Upper lobe of left lung (tissue), 6 donors: ENCODE results near the gene SEMA5A. TPM values are rescaled to one million over a fixed set of nuclear protein-coding genes. Genes with fewer than 3 reads are reported as not detected.

Source experiments
- ATAC-seq, 2 donors: fragments of 200-7000 bp; cut with Tn5 transposase; one replicate each; pipeline ENCODE4 v1.9.1; 2022; ENCODE audit warnings: mild to moderate bottlenecking in 2 of 2, moderate library complexity in 2 of 2; ENCODE audit not compliant: low FRiP score in 2 of 2
- DNase-seq, 2 donors: peaks; one replicate each; pipeline ENCODE4 v3.0.0-alpha.2; 2019 to 2020
- H3K27ac ChIP-seq, 4 donors: fragments of 200-600 bp; sonication (generic); one replicate each; pipeline ENCODE4 v1.5.1; 2016 to 2019
- H3K27me3 ChIP-seq, 4 donors: fragments of 200-600 bp; sonication (generic); one replicate each; pipeline ENCODE4 v1.5.1; 2017 to 2019
- H3K36me3 ChIP-seq, 4 donors: fragments of 200-600 bp; sonication (generic); one replicate each; pipeline ENCODE4 v1.5.1; 2016 to 2019
- H3K4me1 ChIP-seq, 4 donors: fragments of 200-600 bp; sonication (generic); one replicate each; pipeline ENCODE4 v1.5.1; 2018 to 2019
- H3K4me3 ChIP-seq, 4 donors: fragments of 200-600 bp; sonication (generic); one replicate each; pipeline ENCODE4 v1.5.1; 2017 to 2019; ENCODE audit warnings: mild to moderate bottlenecking in 2 of 4, moderate library complexity in 1 of 4
- H3K9me3 ChIP-seq, 4 donors: fragments of 200-600 bp; sonication (generic); one replicate each; pipeline ENCODE4 v1.5.1; 2018 to 2019
- EP300 ChIP-seq, 4 donors: sonication (generic); formaldehyde crosslinking; IDR thresholded peaks; one replicate each; pipeline ENCODE4 v1.5.1; 2017; ENCODE audit warnings: antibody characterized with exemption in 4 of 4, control low read depth in 2 of 4
- POLR2A ChIP-seq, 4 donors: fragments of 450-650 bp; IDR thresholded peaks; one replicate each; pipeline ENCODE4 v1.5.1; 2016 to 2017; ENCODE audit warnings: antibody characterized with exemption in 4 of 4, mild to moderate bottlenecking in 2 of 4
- POLR2AphosphoS5 ChIP-seq, 2 donors: sonication (generic); formaldehyde crosslinking; IDR thresholded peaks; one replicate each; pipeline ENCODE4 v1.5.1; 2017; ENCODE audit warnings: antibody characterized with exemption in 2 of 2
- WGBS, 2 donors: methylation state at CpG; one replicate each; pipeline ENCODE4 v1.1.5; 2017 to 2018; 5-methylcytosine and 5-hydroxymethylcytosine counted together
- total RNA-seq, 6 donors: library from RNA; depleted of rRNA in 4 of 6; stranded (reverse); fragments of >200 nt in 4 of 6; gene quantifications; one replicate each; pipeline versions ENCODE4 v1.1.0 to v1.2.1, GENCODE V29; 2016 to 2021
- TF ChIP-seq, protein P1 (sequence below), 6 experiments: fragments of 450-650 bp in 4 of 6; fragments of 200-600 bp in 2 of 6; sonication (generic) in 2 of 6; IDR thresholded peaks; one replicate each; pipeline ENCODE4 v1.5.1; 2016 to 2019; ENCODE audit warnings: antibody characterized with exemption in 6 of 6
- donor health status: DM: no; HTN: no; CAD: no; lungs with moderate emphysema.
- donor health status: DM: no; HTN: yes; CAD: no; lungs with severe emphysema.

SEMA5A gene
- total RNA-seq, 6 donors from 2014 or later: 5.2 to 40.5 (median 27.5) TPM

GRCh38 chr5:9438596-9439354 is 107.1 kb downstream of the SEMA5A start:
- Histone ChIP-seq H3K9me3 (no peaks in the 10 kb centered on the region), H3K4me3 (no peak overlapping the region), H3K4me1 (no peaks in the 10 kb centered on the region), H3K27me3 (no peaks in the 10 kb centered on the region), H3K36me3 (no peaks in the 10 kb centered on the region), H3K27ac (no peak overlapping the region)
- ATAC-seq: no peak
- TF ChIP-seq POLR2A (IDR thresholded peaks at IDR 0.05) (no peak), POLR2AphosphoS5 (IDR thresholded peaks at IDR 0.05) (no peak), EP300 (IDR thresholded peaks at IDR 0.05) (no peak)
- TF ChIP-seq, protein P1, sequence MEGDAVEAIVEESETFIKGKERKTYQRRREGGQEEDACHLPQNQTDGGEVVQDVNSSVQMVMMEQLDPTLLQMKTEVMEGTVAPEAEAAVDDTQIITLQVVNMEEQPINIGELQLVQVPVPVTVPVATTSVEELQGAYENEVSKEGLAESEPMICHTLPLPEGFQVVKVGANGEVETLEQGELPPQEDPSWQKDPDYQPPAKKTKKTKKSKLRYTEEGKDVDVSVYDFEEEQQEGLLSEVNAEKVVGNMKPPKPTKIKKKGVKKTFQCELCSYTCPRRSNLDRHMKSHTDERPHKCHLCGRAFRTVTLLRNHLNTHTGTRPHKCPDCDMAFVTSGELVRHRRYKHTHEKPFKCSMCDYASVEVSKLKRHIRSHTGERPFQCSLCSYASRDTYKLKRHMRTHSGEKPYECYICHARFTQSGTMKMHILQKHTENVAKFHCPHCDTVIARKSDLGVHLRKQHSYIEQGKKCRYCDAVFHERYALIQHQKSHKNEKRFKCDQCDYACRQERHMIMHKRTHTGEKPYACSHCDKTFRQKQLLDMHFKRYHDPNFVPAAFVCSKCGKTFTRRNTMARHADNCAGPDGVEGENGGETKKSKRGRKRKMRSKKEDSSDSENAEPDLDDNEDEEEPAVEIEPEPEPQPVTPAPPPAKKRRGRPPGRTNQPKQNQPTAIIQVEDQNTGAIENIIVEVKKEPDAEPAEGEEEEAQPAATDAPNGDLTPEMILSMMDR (IDR thresholded peaks at IDR 0.05): no peak
- WGBS, 2 donors: 72 to 80% methylated on average over 8 to 10 of the region's 10 CpGs
- peak in 1 of 2 donors; percentile 34 for DNase-seq

DNA sequence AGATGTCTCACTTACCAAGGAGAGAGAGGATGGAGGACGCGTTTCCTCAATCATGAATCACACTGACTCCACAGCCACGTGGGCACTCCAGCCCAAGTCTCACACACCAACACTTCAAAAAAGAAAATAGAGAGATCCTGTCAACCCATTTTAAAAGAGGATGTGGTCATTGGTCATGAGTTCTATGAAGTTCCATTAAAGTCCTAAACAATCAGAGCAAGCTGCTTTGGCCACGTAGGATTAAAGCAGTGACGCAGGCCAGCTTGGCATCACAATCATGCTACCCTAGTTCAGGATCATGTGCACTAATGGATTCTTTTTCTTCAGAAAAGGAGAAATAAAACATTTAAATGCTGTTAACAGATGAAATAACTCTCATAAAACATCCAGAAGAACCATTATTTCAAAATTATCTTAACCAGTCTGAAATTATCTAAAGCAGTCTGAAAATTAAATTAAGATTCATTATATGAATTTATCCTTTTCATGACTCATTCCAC is 108.1 kb downstream of the SEMA5A start:
- WGBS, 2 donors: 39 to 58% methylated on average over 5 of the region's 5 CpGs

DNA sequence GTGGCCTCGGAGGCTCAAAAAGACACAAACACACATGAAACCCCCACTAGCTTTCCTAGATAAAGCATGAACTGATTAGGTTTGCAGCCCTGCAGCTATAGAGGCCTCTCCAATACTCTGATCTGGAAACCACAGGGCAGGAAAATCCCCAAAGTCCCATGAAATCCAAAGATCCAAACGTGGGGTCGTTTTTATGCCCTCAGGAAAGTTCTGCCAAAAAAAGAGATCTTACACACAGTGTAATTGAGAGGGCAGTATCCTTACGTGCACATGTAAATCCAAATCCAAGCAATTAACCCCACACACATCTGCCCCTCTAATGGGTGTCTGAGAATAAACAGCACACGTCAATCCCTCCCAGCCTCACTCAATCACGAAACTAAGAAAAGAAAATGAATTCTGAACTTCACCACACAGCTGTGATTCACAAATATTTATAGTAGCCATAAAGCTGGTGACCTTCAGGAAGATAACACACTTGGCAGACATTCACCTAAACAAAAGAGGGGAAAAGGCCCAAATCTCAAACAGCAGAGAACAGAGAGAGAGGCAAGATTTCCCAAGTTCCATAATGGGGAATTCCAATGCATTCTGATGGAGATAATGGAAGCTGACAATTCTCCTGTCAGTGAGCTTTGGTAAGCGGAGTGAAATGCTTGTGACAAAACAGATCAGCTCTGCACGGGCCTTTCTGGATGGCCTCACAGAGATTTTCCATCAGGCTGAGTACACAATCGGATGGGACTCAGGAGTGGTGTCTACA is 114.2 kb downstream of the SEMA5A start:
- H3K27me3 ChIP-seq: no peaks in the 10 kb centered on the region
- H3K4me1 ChIP-seq: no peaks in the 10 kb centered on the region
- H3K27ac ChIP-seq: peak overlapping the region in 2 of 4 donors; percentile 14 to 55
- ATAC-seq (no peak), DNase-seq (no peak)
- TF ChIP-seq POLR2A (IDR thresholded peaks at IDR 0.05) (no peak), POLR2AphosphoS5 (IDR thresholded peaks at IDR 0.05) (no peak), EP300 (IDR thresholded peaks at IDR 0.05) (no peak)
- TF ChIP-seq, protein P1 (IDR thresholded peaks at IDR 0.05): no peak
- H3K4me3 ChIP-seq: no peak overlapping the region
- no peaks in the 10 kb centered on the region for H3K9me3 ChIP-seq
- no peaks in the 10 kb centered on the region for H3K36me3 ChIP-seq
- 41 to 63% methylated on average over 9 of the region's 9 CpGs for WGBS, 2 donors

More for the DNA sequence above, 108.1 kb downstream of the SEMA5A start:
- no peak overlapping the region for H3K4me3 ChIP-seq
- TF ChIP-seq, protein P1 (IDR thresholded peaks at IDR 0.05): no peak
- TF ChIP-seq POLR2A (IDR thresholded peaks at IDR 0.05): no peak
- no peak for TF ChIP-seq EP300 (IDR thresholded peaks at IDR 0.05)
- TF ChIP-seq POLR2AphosphoS5 (IDR thresholded peaks at IDR 0.05): no peak
- DNase-seq (no peak), ATAC-seq (peak in 1 of 2 donors; percentile 36)
- no peaks in the 10 kb centered on the region for H3K27me3 ChIP-seq
- no peaks in the 10 kb centered on the region for H3K9me3 ChIP-seq
- no peaks in the 10 kb centered on the region for H3K4me1 ChIP-seq
- no peaks in the 10 kb centered on the region for H3K36me3 ChIP-seq
- H3K27ac ChIP-seq: no peak overlapping the region

DNA sequence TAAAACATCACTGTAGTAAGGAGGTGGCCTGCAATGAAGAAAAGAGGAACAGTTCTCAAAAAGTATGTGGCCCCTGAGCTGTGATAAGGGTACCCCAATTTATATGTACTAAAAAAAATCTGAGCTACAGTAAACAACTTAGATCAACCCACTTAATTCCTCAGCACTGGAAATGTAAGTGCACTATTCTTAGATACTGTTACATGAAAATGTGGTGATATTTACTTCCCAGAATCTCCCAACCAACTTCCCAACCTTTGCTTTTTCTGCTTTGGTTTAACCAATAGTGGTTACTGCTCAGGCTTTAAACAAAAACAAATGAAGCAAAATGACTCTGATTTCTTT is 114.8 kb downstream of the SEMA5A start:
- Histone ChIP-seq H3K27me3 (no peaks in the 10 kb centered on the region), H3K4me3 (no peak overlapping the region), H3K9me3 (no peaks in the 10 kb centered on the region), H3K36me3 (no peaks in the 10 kb centered on the region), H3K4me1 (no peaks in the 10 kb centered on the region), H3K27ac (no peak overlapping the region)
- DNase-seq (no peak), ATAC-seq (no peak)
- TF ChIP-seq, protein P1 (IDR thresholded peaks at IDR 0.05): no peak
- TF ChIP-seq EP300 (IDR thresholded peaks at IDR 0.05) (no peak), POLR2AphosphoS5 (IDR thresholded peaks at IDR 0.05) (no peak), POLR2A (IDR thresholded peaks at IDR 0.05) (no peak)
